Neural cell (in vitro differentiated cells): ENCODE results near the gene LGALS3. TPM values are rescaled to one million over a fixed set of nuclear protein-coding genes. Genes with fewer than 3 reads are reported as not detected.

Source experiments
- H2AFZ ChIP-seq: fragments of 200-600, 300-800 bp; sonication (generic), shearing (Covaris generic); 2 replicates; pipeline ENCODE4 v1.6.0; 2014; ENCODE audit warnings: low read depth, mild to moderate bottlenecking, antibody characterized with exemption, low read length, moderate library complexity
- H3F3A ChIP-seq: fragments of 200-600 bp; shearing (Covaris generic); 2 replicates; pipeline ENCODE4 v1.6.1; 2016; ENCODE audit warnings: mild to moderate bottlenecking, moderate library complexity, mixed read lengths, antibody characterized with exemption, low read length; ENCODE audit not compliant: insufficient read depth, poor library complexity, severe bottlenecking
- H3K27ac ChIP-seq: fragments of 200-600, 300-800 bp; sonication (generic), shearing (Covaris generic); 2 replicates; pipeline ENCODE4 v1.5.1; 2014; ENCODE audit warnings: mild to moderate bottlenecking, low read length, moderate library complexity
- H3K27me3 ChIP-seq: fragments of 300-800, 200-600 bp; sonication (generic), shearing (Covaris generic); 2 replicates; pipeline ENCODE4 v1.6.0; 2014; ENCODE audit warnings: mild to moderate bottlenecking, low read depth, low read length, moderate library complexity; ENCODE audit not compliant: insufficient read depth
- H3K36me3 ChIP-seq: fragments of 300-800, 200-600 bp; sonication (generic), shearing (Covaris generic); 2 replicates; pipeline ENCODE4 v1.5.1; 2014; ENCODE audit warnings: mild to moderate bottlenecking, antibody characterized with exemption, low read length, moderate library complexity; ENCODE audit not compliant: insufficient read depth
- H3K4me2 ChIP-seq: fragments of 300-800, 200-600 bp; sonication (generic), shearing (Covaris generic); 2 replicates; pipeline ENCODE4 v1.6.0; 2014; ENCODE audit warnings: mild to moderate bottlenecking, low read length
- H3K4me3 ChIP-seq: fragments of 300-800, 200-600 bp; sonication (generic), shearing (Covaris generic); 2 replicates; pipeline ENCODE4 v1.5.1; 2014; ENCODE audit warnings: mild to moderate bottlenecking, low read length, moderate library complexity
- H3K79me2 ChIP-seq: fragments of 200-600 bp; shearing (Covaris generic); replicated peaks from 2 replicates; pipeline ENCODE4 v1.6.0; 2014; ENCODE audit warnings: mild to moderate bottlenecking, low read length, moderate library complexity; ENCODE audit not compliant: insufficient read depth
- H3K9ac ChIP-seq: fragments of 300-800, 200-600 bp; sonication (generic), shearing (Covaris generic); 2 replicates; pipeline ENCODE4 v1.6.1; 2016; ENCODE audit warnings: mild to moderate bottlenecking, low read length, mixed read lengths
- H3K9me2 ChIP-seq: fragments of 200-600 bp; shearing (Covaris generic); 2 replicates; pipeline ENCODE4 v1.6.1; 2016; ENCODE audit warnings: mild to moderate bottlenecking, low read length, mixed read lengths; ENCODE audit not compliant: insufficient read depth
- H3K9me3 ChIP-seq: fragments of 200-600, 300-800 bp; sonication (generic), shearing (Covaris generic); 2 replicates; pipeline ENCODE4 v1.6.1; 2016; ENCODE audit warnings: mild to moderate bottlenecking, mixed run types, low read length, moderate library complexity, mixed read lengths
- H4K20me1 ChIP-seq: fragments of 200-600 bp; shearing (Covaris generic); 2 replicates; pipeline ENCODE4 v1.6.1; 2016; ENCODE audit warnings: mild to moderate bottlenecking, mixed run types; ENCODE audit not compliant: insufficient read depth
- EP300 ChIP-seq: fragments of 450-650 bp; conservative IDR thresholded peaks from 2 replicates; pipeline ENCODE4 v1.6.1; 2014; ENCODE audit warnings: antibody characterized with exemption, mild to moderate bottlenecking, moderate library complexity; ENCODE audit not compliant: poor library complexity, severe bottlenecking
- EZH2 ChIP-seq: fragments of 200-600, 300-800 bp; shearing (Covaris generic), sonication (generic); IDR thresholded peaks from 2 replicates; pipeline ENCODE4 v1.6.1; 2014; ENCODE audit warnings: antibody characterized with exemption, low read length, borderline replicate concordance, mild to moderate bottlenecking; ENCODE audit not compliant: insufficient read depth, poor library complexity, severe bottlenecking
- MXI1 ChIP-seq: fragments of 450-650 bp; conservative IDR thresholded peaks from 2 replicates; pipeline ENCODE4 v1.6.1; 2014; ENCODE audit warnings: antibody characterized with exemption, mild to moderate bottlenecking; ENCODE audit not compliant: poor library complexity, severe bottlenecking
- POLR2AphosphoS5 ChIP-seq: IDR thresholded peaks from 2 replicates; pipeline ENCODE4 v1.6.1; 2012
- RAD21 ChIP-seq: fragments of 450-650 bp; conservative IDR thresholded peaks from 2 replicates; pipeline ENCODE4 v1.6.1; 2014; ENCODE audit warnings: antibody characterized with exemption, mild to moderate bottlenecking, moderate library complexity
- SMC3 ChIP-seq: fragments of 450-650 bp; conservative IDR thresholded peaks from 2 replicates; pipeline ENCODE4 v1.6.1; 2014; ENCODE audit warnings: antibody characterized with exemption, mild to moderate bottlenecking, moderate library complexity; ENCODE audit not compliant: poor library complexity
- TAF1 ChIP-seq: IDR thresholded peaks from 2 replicates; pipeline ENCODE4 v1.6.1; 2012; ENCODE audit warnings: low read depth
- polyA plus RNA-seq: library from polyadenylated mRNA; depleted of rRNA; stranded (reverse); fragments of >200 nt; gene quantifications from 2 replicates; pipeline ENCODE4 v1.2.3, GENCODE V29; 2014
- TF ChIP-seq, protein P1 (sequence below): IDR thresholded peaks from 2 replicates; pipeline ENCODE4 v1.6.1; 2012; ENCODE audit warnings: borderline replicate concordance
- TF ChIP-seq, protein P2 (sequence below): fragments of 450-650 bp; IDR thresholded peaks from 2 replicates; pipeline ENCODE4 v1.5.1; 2014; ENCODE audit warnings: antibody characterized with exemption, mild to moderate bottlenecking, moderate library complexity; ENCODE audit not compliant: poor library complexity, severe bottlenecking

Gene LGALS3
- polyA plus RNA-seq, 1 donor from 2014 or later, result 0.12 TPM

DNA sequence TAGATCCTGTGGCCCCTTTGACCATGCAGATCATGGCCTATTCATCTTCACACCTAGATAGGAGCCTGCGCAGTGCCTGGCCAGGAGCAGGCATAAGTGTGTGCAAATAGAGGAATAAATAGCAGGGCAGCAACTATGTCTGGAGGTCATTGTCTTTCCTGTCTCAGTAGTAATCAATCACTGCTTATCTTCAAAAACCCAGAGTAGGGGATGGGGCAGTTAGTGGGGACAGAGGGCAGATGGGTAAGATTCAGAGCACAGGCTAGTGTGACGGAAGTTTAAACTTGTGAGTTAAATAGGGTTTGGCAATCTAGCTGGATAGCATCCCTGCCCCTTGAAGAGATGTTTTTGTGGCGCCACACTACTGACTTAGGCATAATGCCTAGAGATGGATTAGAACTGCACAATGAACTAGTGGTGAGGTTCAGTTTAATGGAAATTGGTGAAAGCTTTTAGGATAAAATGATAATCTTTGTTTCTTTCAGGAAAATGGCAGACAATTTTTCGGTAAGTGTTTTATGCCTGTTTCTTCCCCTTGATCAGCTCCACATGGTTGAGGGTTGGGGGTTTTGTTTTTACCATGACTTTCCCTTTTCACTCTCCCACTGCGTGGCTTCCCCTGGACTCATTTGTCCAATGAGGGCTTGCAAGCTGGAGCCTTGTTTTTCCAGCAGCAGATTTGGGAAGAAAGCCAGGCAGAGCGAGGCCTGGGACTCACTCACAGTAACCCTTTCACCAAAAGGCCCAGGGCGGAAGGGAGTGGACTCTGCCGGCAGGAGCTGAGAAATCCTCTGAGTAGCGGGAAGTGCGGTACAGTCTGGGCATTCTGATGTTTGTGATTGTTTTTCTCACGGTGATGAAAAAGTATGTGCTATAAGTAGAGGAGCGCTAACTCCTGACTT lies 8.1 kb downstream of the LGALS3 start:
- no peaks in the 10 kb centered on the region for H3K9me2 ChIP-seq
- no peak overlapping the region for H3K4me2 ChIP-seq
- H2AFZ ChIP-seq, result no peak overlapping the region
- no peaks in the 10 kb centered on the region for H3K79me2 ChIP-seq
- no peaks in the 10 kb centered on the region for H4K20me1 ChIP-seq
- H3K9ac ChIP-seq, result no peak overlapping the region
- H3K36me3 ChIP-seq, result no peaks in the 10 kb centered on the region
- no peaks in the 10 kb centered on the region for H3K9me3 ChIP-seq
- no peaks in the 10 kb centered on the region for H3F3A ChIP-seq
- H3K27me3 ChIP-seq, result no peaks in the 10 kb centered on the region
- no peak overlapping the region for H3K4me3 ChIP-seq
- no peak overlapping the region for H3K27ac ChIP-seq
- TF ChIP-seq, protein P1, sequence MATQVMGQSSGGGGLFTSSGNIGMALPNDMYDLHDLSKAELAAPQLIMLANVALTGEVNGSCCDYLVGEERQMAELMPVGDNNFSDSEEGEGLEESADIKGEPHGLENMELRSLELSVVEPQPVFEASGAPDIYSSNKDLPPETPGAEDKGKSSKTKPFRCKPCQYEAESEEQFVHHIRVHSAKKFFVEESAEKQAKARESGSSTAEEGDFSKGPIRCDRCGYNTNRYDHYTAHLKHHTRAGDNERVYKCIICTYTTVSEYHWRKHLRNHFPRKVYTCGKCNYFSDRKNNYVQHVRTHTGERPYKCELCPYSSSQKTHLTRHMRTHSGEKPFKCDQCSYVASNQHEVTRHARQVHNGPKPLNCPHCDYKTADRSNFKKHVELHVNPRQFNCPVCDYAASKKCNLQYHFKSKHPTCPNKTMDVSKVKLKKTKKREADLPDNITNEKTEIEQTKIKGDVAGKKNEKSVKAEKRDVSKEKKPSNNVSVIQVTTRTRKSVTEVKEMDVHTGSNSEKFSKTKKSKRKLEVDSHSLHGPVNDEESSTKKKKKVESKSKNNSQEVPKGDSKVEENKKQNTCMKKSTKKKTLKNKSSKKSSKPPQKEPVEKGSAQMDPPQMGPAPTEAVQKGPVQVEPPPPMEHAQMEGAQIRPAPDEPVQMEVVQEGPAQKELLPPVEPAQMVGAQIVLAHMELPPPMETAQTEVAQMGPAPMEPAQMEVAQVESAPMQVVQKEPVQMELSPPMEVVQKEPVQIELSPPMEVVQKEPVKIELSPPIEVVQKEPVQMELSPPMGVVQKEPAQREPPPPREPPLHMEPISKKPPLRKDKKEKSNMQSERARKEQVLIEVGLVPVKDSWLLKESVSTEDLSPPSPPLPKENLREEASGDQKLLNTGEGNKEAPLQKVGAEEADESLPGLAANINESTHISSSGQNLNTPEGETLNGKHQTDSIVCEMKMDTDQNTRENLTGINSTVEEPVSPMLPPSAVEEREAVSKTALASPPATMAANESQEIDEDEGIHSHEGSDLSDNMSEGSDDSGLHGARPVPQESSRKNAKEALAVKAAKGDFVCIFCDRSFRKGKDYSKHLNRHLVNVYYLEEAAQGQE, result no peak
- TF ChIP-seq EZH2, result no peak
- TF ChIP-seq RAD21, result no peak

DNA sequence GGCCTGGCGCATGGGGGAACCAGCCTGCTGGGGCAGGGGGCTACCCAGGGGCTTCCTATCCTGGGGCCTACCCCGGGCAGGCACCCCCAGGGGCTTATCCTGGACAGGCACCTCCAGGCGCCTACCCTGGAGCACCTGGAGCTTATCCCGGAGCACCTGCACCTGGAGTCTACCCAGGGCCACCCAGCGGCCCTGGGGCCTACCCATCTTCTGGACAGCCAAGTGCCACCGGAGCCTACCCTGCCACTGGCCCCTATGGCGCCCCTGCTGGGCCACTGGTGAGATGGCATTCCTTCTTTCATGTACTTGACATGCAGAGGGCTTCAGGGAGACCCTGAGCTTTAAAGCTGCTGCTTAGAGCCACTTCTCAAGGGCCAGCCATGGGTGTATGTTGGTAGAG lies 9.0 kb downstream of the LGALS3 start:
- no peaks in the 10 kb centered on the region for H3K36me3 ChIP-seq
- no peaks in the 10 kb centered on the region for H3K9me3 ChIP-seq
- no peak overlapping the region for H3K4me3 ChIP-seq
- no peaks in the 10 kb centered on the region for H3K79me2 ChIP-seq
- no peak overlapping the region for H3K4me2 ChIP-seq
- no peak overlapping the region for H2AFZ ChIP-seq
- no peak overlapping the region for H3K9ac ChIP-seq
- no peaks in the 10 kb centered on the region for H3K9me2 ChIP-seq
- no peak for TF ChIP-seq MXI1
- TF ChIP-seq, protein P1, result no peak
- TF ChIP-seq EZH2, result no peak
- TF ChIP-seq TAF1, result no peak
- no peak for TF ChIP-seq RAD21
- TF ChIP-seq, protein P2, sequence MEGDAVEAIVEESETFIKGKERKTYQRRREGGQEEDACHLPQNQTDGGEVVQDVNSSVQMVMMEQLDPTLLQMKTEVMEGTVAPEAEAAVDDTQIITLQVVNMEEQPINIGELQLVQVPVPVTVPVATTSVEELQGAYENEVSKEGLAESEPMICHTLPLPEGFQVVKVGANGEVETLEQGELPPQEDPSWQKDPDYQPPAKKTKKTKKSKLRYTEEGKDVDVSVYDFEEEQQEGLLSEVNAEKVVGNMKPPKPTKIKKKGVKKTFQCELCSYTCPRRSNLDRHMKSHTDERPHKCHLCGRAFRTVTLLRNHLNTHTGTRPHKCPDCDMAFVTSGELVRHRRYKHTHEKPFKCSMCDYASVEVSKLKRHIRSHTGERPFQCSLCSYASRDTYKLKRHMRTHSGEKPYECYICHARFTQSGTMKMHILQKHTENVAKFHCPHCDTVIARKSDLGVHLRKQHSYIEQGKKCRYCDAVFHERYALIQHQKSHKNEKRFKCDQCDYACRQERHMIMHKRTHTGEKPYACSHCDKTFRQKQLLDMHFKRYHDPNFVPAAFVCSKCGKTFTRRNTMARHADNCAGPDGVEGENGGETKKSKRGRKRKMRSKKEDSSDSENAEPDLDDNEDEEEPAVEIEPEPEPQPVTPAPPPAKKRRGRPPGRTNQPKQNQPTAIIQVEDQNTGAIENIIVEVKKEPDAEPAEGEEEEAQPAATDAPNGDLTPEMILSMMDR, result no peak
- no peak for TF ChIP-seq SMC3
- TF ChIP-seq POLR2AphosphoS5, result no peak
- TF ChIP-seq EP300, result no peak
- H3K27ac ChIP-seq, result no peak overlapping the region
- H4K20me1 ChIP-seq, result no peaks in the 10 kb centered on the region
- no peaks in the 10 kb centered on the region for H3K27me3 ChIP-seq
- H3F3A ChIP-seq, result no peaks in the 10 kb centered on the region
